ENCODE data around the gene AIG1. TPM values are rescaled to one million over a fixed set of nuclear protein-coding genes. Genes with fewer than 3 reads are reported as not detected.

Gene AIG1
- total and polyA plus RNA-seq, 2 donors from 2014 or later, result 57.3 to 146 TPM

DNA sequence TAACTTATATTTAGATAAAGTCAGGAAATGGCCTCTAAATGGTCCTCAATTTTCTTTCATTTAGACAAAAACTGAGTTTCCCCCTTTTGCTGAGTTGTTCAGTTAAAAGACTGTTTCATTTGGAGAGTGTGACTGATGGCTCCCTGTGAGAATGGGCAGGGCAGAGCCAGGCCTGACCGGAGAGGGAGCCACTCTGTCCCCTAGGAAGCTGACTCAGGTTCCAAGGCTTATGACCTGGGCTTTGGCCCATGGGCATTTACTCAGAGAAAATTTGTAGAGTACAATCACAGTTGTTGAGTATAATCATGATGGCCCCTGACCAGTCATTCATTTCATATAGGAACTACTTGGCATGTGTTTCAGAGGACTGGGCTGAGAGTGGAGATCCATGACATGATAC, 37.0 kb upstream of the AIG1 start:
- TF ChIP-seq, protein P1, sequence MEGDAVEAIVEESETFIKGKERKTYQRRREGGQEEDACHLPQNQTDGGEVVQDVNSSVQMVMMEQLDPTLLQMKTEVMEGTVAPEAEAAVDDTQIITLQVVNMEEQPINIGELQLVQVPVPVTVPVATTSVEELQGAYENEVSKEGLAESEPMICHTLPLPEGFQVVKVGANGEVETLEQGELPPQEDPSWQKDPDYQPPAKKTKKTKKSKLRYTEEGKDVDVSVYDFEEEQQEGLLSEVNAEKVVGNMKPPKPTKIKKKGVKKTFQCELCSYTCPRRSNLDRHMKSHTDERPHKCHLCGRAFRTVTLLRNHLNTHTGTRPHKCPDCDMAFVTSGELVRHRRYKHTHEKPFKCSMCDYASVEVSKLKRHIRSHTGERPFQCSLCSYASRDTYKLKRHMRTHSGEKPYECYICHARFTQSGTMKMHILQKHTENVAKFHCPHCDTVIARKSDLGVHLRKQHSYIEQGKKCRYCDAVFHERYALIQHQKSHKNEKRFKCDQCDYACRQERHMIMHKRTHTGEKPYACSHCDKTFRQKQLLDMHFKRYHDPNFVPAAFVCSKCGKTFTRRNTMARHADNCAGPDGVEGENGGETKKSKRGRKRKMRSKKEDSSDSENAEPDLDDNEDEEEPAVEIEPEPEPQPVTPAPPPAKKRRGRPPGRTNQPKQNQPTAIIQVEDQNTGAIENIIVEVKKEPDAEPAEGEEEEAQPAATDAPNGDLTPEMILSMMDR (IDR thresholded peaks at IDR 0.05; ENCODE audit: borderline replicate concordance, extremely low read depth, insufficient read depth), result no peak
- intact Hi-C loops (cut with DNase I), result no loop called here
- Histone ChIP-seq H3K4me3 (ENCODE audit: low read length in 3 of 3) (no peak overlapping the region), H3K9me3 (ENCODE audit: control insufficient read depth in 2 of 3, insufficient read depth in 1 of 3, low read length in 3 of 3) (no peaks in the 10 kb centered on the region), H3K27ac (ENCODE audit: low read depth in 2 of 2, low read length in 2 of 2) (no peak overlapping the region), H3K27me3 (ENCODE audit: control insufficient read depth, insufficient read depth, low read length) (no peaks in the 10 kb centered on the region), H3K9ac (ENCODE audit: low read length in 3 of 3) (no peak overlapping the region), H3K36me3 (ENCODE audit: control insufficient read depth in 2 of 3, insufficient read depth in 3 of 3, low read length in 3 of 3) (no peaks in the 10 kb centered on the region), H3K4me1 (ENCODE audit: control insufficient read depth in 2 of 3, insufficient read depth in 2 of 3, low read depth in 1 of 3, low read length in 3 of 3) (no peaks in the 10 kb centered on the region)
- FAIRE-seq, result no peak
- no peak for DNase-seq

GRCh38 chr6:143024977-143025376, 35.7 kb upstream of the AIG1 start:
- FAIRE-seq, result peak; percentile 32
- H3K4me1 ChIP-seq (ENCODE audit: control insufficient read depth in 2 of 3, insufficient read depth in 2 of 3, low read depth in 1 of 3, low read length in 3 of 3), result no peaks in the 10 kb centered on the region
- no peaks in the 10 kb centered on the region for H3K27me3 ChIP-seq (ENCODE audit: control insufficient read depth, insufficient read depth, low read length)
- no peak for DNase-seq
- no peak overlapping the region for H3K27ac ChIP-seq (ENCODE audit: low read depth in 2 of 2, low read length in 2 of 2)
- no peak overlapping the region for H3K4me3 ChIP-seq (ENCODE audit: low read length in 3 of 3)
- intact Hi-C loops (cut with DNase I), result loop anchor here (5.0 kb wide), 1 partner anchor 333 kb away; no protein-coding TSS in a partner anchor
- H3K36me3 ChIP-seq (ENCODE audit: control insufficient read depth in 2 of 3, insufficient read depth in 3 of 3, low read length in 3 of 3), result no peaks in the 10 kb centered on the region
- TF ChIP-seq, protein P1 (IDR thresholded peaks at IDR 0.05; ENCODE audit: borderline replicate concordance, extremely low read depth, insufficient read depth), result no peak
- no peak overlapping the region for H3K9ac ChIP-seq (ENCODE audit: low read length in 3 of 3)
- H3K9me3 ChIP-seq (ENCODE audit: control insufficient read depth in 2 of 3, insufficient read depth in 1 of 3, low read length in 3 of 3), result no peaks in the 10 kb centered on the region

DNA sequence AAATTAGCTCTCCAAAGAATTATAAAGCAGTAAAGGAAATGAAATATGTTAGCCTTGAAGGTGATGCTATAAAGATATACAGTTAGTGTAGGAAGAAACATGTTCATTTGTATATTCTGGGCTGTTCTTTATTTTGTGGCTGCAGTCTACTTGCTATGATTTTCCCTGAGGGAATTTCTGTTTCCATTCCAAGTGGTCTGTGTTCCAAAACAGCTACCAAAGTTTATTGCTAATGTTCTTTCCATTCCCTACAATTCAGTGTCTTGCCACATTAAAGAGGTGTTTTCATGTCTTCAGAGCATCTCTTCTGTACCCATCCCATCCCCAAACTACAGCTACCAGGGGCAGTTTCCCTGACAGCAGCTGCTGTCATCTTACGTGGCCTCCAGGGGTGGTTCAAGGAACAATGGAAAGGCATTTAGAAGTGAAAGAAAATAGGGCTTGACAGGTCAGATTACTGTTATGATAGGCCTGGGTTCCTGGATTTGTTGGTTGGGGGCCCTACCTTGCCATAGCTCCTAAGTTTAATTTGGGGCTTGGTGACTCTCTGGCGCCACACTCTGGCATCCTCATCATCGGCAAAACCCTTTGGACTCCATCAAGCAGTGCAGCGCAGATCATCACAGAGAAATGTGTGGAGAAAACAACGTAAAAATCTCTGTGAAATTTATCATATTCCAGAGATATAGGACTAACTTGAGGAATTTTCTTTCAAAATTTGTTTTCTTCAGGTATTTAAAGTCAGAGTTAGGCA, 33.8 kb upstream of the AIG1 start:
- Histone ChIP-seq H3K36me3 (ENCODE audit: control insufficient read depth in 2 of 3, insufficient read depth in 3 of 3, low read length in 3 of 3) (no peaks in the 10 kb centered on the region), H3K9me3 (ENCODE audit: control insufficient read depth in 2 of 3, insufficient read depth in 1 of 3, low read length in 3 of 3) (no peaks in the 10 kb centered on the region), H3K9ac (ENCODE audit: low read length in 3 of 3) (no peak overlapping the region), H3K27ac (ENCODE audit: low read depth in 2 of 2, low read length in 2 of 2) (no peak overlapping the region), H3K27me3 (ENCODE audit: control insufficient read depth, insufficient read depth, low read length) (no peaks in the 10 kb centered on the region), H3K4me1 (ENCODE audit: control insufficient read depth in 2 of 3, insufficient read depth in 2 of 3, low read depth in 1 of 3, low read length in 3 of 3) (no peaks in the 10 kb centered on the region), H3K4me3 (ENCODE audit: low read length in 3 of 3) (no peak overlapping the region)
- TF ChIP-seq, protein P1 (IDR thresholded peaks at IDR 0.05; ENCODE audit: borderline replicate concordance, extremely low read depth, insufficient read depth), result peak; percentile 69
- intact Hi-C loops (cut with DNase I), result loop anchor here (5.0 kb wide), 1 partner anchor 335 kb away; no protein-coding TSS in a partner anchor
- DNase-seq (peak in 3 of 5 donors; percentile 20 to 32 (median 27)), FAIRE-seq (no peak)
